Measurements from ENCODE around the gene PTBP2. TPM values are rescaled to one million over a fixed set of nuclear protein-coding genes. Genes with fewer than 3 reads are reported as not detected.

Gene PTBP2
- total and polyA plus RNA-seq, 2 donors from 2014 or later: 10.5 to 32.8 TPM

DNA sequence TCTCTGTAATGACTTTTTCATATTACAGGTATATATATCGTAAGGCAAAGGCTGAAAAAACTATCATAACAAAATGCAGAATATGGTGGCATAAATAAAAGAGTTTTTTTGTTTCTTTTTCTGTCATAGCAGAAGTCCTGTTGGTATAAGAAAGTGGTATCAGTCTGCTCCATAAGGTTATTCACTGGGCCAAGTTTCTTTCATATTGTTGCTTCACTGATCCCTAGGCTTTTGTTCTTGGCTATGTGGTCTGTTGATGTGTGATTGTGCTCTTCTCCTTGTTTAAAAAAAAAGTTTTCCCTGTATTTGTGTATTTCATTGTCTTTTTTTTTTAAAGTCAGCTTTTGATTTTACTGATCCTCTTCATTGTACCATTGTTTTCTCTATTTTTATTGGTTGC lies 26.0 kb downstream of the PTBP2 start:
- Histone ChIP-seq H3K4me1 (ENCODE audit: control insufficient read depth in 2 of 3, insufficient read depth in 2 of 3, low read depth in 1 of 3, low read length in 3 of 3) (no peaks in the 10 kb centered on the region), H3K27me3 (ENCODE audit: control insufficient read depth, insufficient read depth, low read length) (no peaks in the 10 kb centered on the region), H3K27ac (ENCODE audit: low read depth in 2 of 2, low read length in 2 of 2) (no peak overlapping the region), H3K9me3 (ENCODE audit: control insufficient read depth in 2 of 3, insufficient read depth in 1 of 3, low read length in 3 of 3) (no peaks in the 10 kb centered on the region), H3K36me3 (ENCODE audit: control insufficient read depth in 2 of 3, insufficient read depth in 3 of 3, low read length in 3 of 3) (peaks cover 0 to 2% (median under 1%) of the 10 kb centered on the region in 3 donors), H3K4me3 (ENCODE audit: low read length in 3 of 3) (no peak overlapping the region), H3K9ac (ENCODE audit: low read length in 3 of 3) (no peak overlapping the region)
- TF ChIP-seq, protein P1, sequence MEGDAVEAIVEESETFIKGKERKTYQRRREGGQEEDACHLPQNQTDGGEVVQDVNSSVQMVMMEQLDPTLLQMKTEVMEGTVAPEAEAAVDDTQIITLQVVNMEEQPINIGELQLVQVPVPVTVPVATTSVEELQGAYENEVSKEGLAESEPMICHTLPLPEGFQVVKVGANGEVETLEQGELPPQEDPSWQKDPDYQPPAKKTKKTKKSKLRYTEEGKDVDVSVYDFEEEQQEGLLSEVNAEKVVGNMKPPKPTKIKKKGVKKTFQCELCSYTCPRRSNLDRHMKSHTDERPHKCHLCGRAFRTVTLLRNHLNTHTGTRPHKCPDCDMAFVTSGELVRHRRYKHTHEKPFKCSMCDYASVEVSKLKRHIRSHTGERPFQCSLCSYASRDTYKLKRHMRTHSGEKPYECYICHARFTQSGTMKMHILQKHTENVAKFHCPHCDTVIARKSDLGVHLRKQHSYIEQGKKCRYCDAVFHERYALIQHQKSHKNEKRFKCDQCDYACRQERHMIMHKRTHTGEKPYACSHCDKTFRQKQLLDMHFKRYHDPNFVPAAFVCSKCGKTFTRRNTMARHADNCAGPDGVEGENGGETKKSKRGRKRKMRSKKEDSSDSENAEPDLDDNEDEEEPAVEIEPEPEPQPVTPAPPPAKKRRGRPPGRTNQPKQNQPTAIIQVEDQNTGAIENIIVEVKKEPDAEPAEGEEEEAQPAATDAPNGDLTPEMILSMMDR (IDR thresholded peaks at IDR 0.05; ENCODE audit: borderline replicate concordance, extremely low read depth, insufficient read depth): no peak
- FAIRE-seq: no peak
- intact Hi-C loops (cut with DNase I): no loop called here
- no peak for DNase-seq

DNA sequence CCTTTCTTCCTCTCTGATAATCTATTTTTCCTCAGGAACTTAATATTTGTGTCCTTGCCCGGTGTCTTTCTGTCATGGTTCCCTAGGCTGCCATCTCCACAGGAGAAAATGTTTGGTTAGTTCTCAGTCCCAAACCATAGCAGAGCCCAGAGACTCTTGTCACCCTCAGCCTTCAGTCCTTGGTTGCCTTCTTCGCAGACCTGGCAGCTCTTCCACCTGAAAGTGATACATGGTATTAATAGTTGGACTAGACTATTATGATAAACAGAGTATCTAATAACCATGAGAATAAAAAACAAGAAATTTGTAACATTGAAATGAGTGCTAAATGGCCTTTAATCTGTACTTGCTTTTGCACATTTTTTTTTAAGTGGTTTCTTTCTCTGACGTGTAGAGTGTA lies 26.5 kb downstream of the PTBP2 start:
- DNase-seq: no peak
- Histone ChIP-seq H3K9me3 (ENCODE audit: control insufficient read depth in 2 of 3, insufficient read depth in 1 of 3, low read length in 3 of 3) (no peaks in the 10 kb centered on the region), H3K4me3 (ENCODE audit: low read length in 3 of 3) (no peak overlapping the region), H3K4me1 (ENCODE audit: control insufficient read depth in 2 of 3, insufficient read depth in 2 of 3, low read depth in 1 of 3, low read length in 3 of 3) (no peaks in the 10 kb centered on the region), H3K27me3 (ENCODE audit: control insufficient read depth, insufficient read depth, low read length) (no peaks in the 10 kb centered on the region), H3K36me3 (ENCODE audit: control insufficient read depth in 2 of 3, insufficient read depth in 3 of 3, low read length in 3 of 3) (peaks cover 0 to 6% (median 6%) of the 10 kb centered on the region in 3 donors), H3K9ac (ENCODE audit: low read length in 3 of 3) (no peak overlapping the region), H3K27ac (ENCODE audit: low read depth in 2 of 2, low read length in 2 of 2) (no peak overlapping the region)
- no peak for FAIRE-seq
- intact Hi-C loops (cut with DNase I): no loop called here
- TF ChIP-seq, protein P1 (IDR thresholded peaks at IDR 0.05; ENCODE audit: borderline replicate concordance, extremely low read depth, insufficient read depth): no peak

DNA sequence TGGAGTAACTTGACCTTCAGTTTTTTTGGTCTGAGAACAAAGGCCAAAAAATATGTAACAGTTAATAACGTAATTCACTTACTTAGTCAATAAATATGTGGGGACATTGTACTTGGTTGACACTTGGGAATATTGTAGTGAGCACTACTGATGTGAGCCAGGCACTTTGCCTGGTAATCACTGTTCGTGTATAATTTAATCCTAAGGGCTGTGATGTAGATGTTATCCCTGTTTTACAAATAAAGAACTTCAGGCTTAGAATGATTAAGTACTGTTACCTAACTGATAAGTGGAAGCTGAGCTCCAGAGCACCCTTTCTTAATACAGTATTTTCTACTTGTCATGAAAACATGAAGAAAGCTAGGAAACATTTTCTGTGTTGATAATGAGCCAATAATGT lies 28.0 kb downstream of the PTBP2 start:
- H3K36me3 ChIP-seq (ENCODE audit: control insufficient read depth in 2 of 3, insufficient read depth in 3 of 3, low read length in 3 of 3): peaks cover 0 to 11% (median 9%) of the 10 kb centered on the region in 3 donors
- DNase-seq (no peak), FAIRE-seq (no peak)
- intact Hi-C loops (cut with DNase I): no loop called here
- no peak overlapping the region for H3K9ac ChIP-seq (ENCODE audit: low read length in 3 of 3)
- TF ChIP-seq, protein P1 (IDR thresholded peaks at IDR 0.05; ENCODE audit: borderline replicate concordance, extremely low read depth, insufficient read depth): no peak
- H3K27me3 ChIP-seq (ENCODE audit: control insufficient read depth, insufficient read depth, low read length): no peaks in the 10 kb centered on the region
- H3K4me3 ChIP-seq (ENCODE audit: low read length in 3 of 3): no peak overlapping the region
- no peaks in the 10 kb centered on the region for H3K9me3 ChIP-seq (ENCODE audit: control insufficient read depth in 2 of 3, insufficient read depth in 1 of 3, low read length in 3 of 3)
- H3K27ac ChIP-seq (ENCODE audit: low read depth in 2 of 2, low read length in 2 of 2): no peak overlapping the region
- no peaks in the 10 kb centered on the region for H3K4me1 ChIP-seq (ENCODE audit: control insufficient read depth in 2 of 3, insufficient read depth in 2 of 3, low read depth in 1 of 3, low read length in 3 of 3)

DNA sequence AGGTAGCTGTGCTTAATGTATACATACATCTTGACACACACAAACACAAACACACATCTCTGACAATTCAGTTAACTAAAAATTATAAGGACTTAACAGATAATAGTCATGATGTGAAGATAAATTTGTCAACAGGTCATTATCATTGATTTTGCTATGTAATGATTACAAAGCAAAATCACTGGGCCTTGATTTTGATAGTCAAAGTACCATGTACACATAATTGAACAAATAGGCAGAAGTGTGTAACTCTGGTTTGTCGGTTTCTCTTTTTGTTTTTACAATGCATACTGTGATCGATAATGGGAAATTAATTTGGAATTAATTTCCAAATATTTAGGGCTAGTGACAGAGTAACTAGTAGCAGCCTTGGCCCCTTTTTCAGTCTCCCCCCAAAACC lies 30.8 kb downstream of the PTBP2 start:
- Histone ChIP-seq H3K4me1 (ENCODE audit: control insufficient read depth in 2 of 3, insufficient read depth in 2 of 3, low read depth in 1 of 3, low read length in 3 of 3) (no peaks in the 10 kb centered on the region), H3K27me3 (ENCODE audit: control insufficient read depth, insufficient read depth, low read length) (no peaks in the 10 kb centered on the region), H3K4me3 (ENCODE audit: low read length in 3 of 3) (no peak overlapping the region), H3K9me3 (ENCODE audit: control insufficient read depth in 2 of 3, insufficient read depth in 1 of 3, low read length in 3 of 3) (peaks cover 0 to 2% (median 0%) of the 10 kb centered on the region in 3 donors), H3K36me3 (ENCODE audit: control insufficient read depth in 2 of 3, insufficient read depth in 3 of 3, low read length in 3 of 3) (peaks cover 0 to 11% (median 9%) of the 10 kb centered on the region in 3 donors), H3K9ac (ENCODE audit: low read length in 3 of 3) (no peak overlapping the region), H3K27ac (ENCODE audit: low read depth in 2 of 2, low read length in 2 of 2) (no peak overlapping the region)
- DNase-seq (no peak), FAIRE-seq (no peak)
- intact Hi-C loops (cut with DNase I): no loop called here
- TF ChIP-seq, protein P1 (IDR thresholded peaks at IDR 0.05; ENCODE audit: borderline replicate concordance, extremely low read depth, insufficient read depth): no peak

All from kidney (tissue), 14 donors.